NCI-H2081 treated with DMSO at 0.1 percent for 48 hours (cell line): ENCODE results near the gene DGCR2.
"Not testable (repeated sequence)": the region's sequence is repeated elsewhere in the genome, so short reads cannot be mapped to it uniquely, and the experiment has no call there.

ENCODE experiments used
- DNase-seq: peaks from one replicate; lab custom pipeline; 2025; lab: John Stamatoyannopoulos, UW

DGCR2 gene

GRCh38 chr22:19122143-19122751, at the start of gene DGCR2:
TSS of gene DGCR2 (minus strand) at chr22:19122412. CDS start at chr22:19122206, 206 bp downstream.
- DNase-seq: peak; percentile 78

- no peak for DNase-seq
Measured at GRCh38 chr22:19169947-19170318, 47.7 kb upstream of the DGCR2 start.

GRCh38 chr22:19169002-19169946, 47.1 kb upstream of the DGCR2 start:
- no peak for DNase-seq

GRCh38 chr22:19168088-19168890, 46.1 kb upstream of the DGCR2 start:
- DNase-seq: no peak

GRCh38 chr22:19167106-19167869, 45.1 kb upstream of the DGCR2 start:
- no peak for DNase-seq

- DNase-seq: no peak
Measured at GRCh38 chr22:19166421-19166820, 44.2 kb upstream of the DGCR2 start.

GRCh38 chr22:19164425-19164824, 42.2 kb upstream of the DGCR2 start:
- no peak for DNase-seq

- DNase-seq: not testable (repeated sequence)
Measured at GRCh38 chr22:19158649-19159048, 36.4 kb upstream of the DGCR2 start.

GRCh38 chr22:19156109-19156508, 33.9 kb upstream of the DGCR2 start:
- not testable (repeated sequence) for DNase-seq

GRCh38 chr22:19152942-19153883, 31.0 kb upstream of the DGCR2 start:
- no peak for DNase-seq

GRCh38 chr22:19151329-19152191, 29.3 kb upstream of the DGCR2 start:
- no peak for DNase-seq

- DNase-seq: no peak
Measured at GRCh38 chr22:19150482-19151328, 28.5 kb upstream of the DGCR2 start.

- no peak for DNase-seq
Measured at GRCh38 chr22:19149991-19150390, 27.8 kb upstream of the DGCR2 start, which contains the start of gene GSC2. TSS of gene GSC2 (minus strand) at chr22:19150292. CDS start at chr22:19150283, 9 bp downstream.

- DNase-seq: no peak
Measured at GRCh38 chr22:19149047-19149883, 27.1 kb upstream of the DGCR2 start.

GRCh38 chr22:19148417-19149046, 26.3 kb upstream of the DGCR2 start:
- DNase-seq: no peak

GRCh38 chr22:19147195-19147780, 25.1 kb upstream of the DGCR2 start:
- DNase-seq: no peak
